ENCODE results near the gene ACTRT2.

- TF ChIP-seq EP300 (IDR thresholded peaks at IDR 0.05) (no peak), POLR2A (IDR thresholded peaks at IDR 0.05; ENCODE audit: low read depth) (no peak)
Observed at GRCh38 chr1:3020263-3020909, 881 bp upstream of the ACTRT2 start.

Measured in esophagus muscularis mucosa (tissue), 2 donors.